Activated T-cell treated with anti-CD3 and anti-CD28 coated beads, Interleukin-2, amount 50 U/mL, for 1 hour (primary cell): Measurements from ENCODE around the gene SLC29A4.
"Not testable (repeated sequence)": the region's sequence is repeated elsewhere in the genome, so short reads cannot be mapped to it uniquely, and the experiment has no call there.

Source experiments
- DNase-seq: peaks from one replicate; pipeline ENCODE4 v3.0.0-alpha.2; 2020

SLC29A4 gene

DNA sequence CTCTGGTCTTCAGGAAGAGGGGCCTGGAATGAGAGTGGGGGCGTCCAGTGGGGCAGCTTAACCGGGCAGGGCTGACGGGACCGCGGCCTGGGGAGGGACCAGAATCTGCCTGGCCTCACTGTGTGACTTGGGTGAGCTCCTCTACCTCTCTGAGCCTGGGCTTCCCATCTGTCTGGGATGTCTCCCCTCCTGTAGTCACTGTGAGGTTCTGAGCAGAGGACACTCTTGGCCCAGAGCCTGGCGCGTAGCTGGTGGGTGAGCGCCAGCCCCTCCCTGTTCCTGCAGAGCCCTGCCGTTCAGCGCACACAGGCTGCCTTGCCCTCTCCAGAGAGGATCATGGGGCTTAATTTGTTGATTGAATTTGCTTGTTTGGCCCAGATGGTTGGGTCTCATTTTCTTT, 7.2 kb upstream of the SLC29A4 start:
- not testable (repeated sequence) for DNase-seq

DNA sequence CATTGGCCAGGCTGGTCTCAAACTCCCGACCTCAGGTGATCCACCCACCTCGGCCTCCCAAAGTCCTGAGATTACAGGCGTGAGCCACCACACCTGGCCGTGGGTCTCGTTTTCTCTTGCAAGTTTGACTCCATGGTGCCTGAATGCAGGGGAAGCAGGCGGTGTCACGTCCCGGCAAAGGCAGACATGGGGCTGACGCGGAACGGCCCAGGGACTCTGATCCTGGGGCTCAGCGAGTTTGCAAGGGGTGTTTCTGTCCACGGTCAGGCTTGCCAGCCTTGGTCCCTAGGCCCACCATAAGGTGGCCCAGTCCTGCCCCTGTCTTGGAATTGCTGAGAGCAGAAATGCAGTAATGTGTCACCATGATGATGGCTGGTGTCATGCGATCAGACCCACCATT, 6.6 kb upstream of the SLC29A4 start:
- DNase-seq, result not testable (repeated sequence)

DNA sequence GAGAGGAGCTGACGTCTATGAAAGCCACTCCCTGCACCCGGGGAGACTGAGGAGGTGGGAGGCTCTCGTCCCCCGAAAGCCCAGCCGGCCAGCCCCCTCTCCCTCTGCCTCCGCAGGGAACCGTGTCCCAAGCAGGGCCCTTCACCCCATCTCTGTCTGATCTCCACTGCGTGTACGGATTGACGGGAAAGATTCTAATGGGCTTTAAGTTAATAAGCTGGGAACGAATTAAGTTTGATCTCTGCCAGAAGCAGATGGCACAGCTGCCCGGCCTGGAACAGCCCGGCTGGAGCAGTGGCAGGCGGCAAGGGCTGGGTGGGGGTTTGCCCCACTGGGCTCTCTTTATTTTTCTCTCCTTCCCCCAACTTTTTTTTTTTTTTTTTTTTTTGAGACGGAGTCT, 6.1 kb upstream of the SLC29A4 start:
- DNase-seq, result no peak

DNA sequence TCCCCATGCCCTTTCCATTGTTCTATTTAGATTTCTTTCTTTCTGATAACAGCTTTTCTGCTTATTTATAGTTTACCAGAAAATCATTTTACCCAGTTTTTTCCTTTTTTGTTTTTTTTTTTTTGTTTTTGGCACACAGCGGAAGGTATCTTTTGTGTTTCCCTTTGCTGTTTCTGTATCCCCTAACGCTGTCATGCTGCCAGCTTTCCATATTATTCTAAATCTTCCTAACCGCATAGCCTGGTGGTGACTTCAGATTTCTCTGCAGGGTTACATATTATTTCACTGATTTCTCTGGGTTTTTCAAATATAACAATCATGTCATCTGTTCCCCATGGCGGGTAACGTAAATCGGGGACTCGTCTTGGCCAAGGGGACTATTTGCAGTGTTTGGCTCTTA, 4.0 kb upstream of the SLC29A4 start:
- DNase-seq, result no peak

DNA sequence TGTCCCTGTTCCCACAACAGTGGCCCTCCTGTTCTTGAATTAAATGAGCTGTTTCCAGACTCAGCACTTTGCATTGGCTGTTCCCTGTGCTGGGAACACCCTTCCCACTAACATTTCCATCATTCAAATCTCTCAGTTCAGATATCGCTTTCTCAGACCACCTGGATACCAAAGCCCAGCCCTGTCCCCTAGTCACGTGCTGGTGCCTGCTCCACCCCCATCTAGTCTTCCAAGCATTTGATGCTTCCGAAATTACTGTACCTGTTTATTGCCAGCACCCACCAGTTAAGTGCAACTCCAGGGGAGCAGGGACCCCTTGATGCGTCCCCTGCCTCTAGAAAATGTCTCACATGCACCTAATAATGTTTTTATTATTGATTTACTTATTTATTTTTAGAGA, 3.0 kb upstream of the SLC29A4 start:
- no peak for DNase-seq

DNA sequence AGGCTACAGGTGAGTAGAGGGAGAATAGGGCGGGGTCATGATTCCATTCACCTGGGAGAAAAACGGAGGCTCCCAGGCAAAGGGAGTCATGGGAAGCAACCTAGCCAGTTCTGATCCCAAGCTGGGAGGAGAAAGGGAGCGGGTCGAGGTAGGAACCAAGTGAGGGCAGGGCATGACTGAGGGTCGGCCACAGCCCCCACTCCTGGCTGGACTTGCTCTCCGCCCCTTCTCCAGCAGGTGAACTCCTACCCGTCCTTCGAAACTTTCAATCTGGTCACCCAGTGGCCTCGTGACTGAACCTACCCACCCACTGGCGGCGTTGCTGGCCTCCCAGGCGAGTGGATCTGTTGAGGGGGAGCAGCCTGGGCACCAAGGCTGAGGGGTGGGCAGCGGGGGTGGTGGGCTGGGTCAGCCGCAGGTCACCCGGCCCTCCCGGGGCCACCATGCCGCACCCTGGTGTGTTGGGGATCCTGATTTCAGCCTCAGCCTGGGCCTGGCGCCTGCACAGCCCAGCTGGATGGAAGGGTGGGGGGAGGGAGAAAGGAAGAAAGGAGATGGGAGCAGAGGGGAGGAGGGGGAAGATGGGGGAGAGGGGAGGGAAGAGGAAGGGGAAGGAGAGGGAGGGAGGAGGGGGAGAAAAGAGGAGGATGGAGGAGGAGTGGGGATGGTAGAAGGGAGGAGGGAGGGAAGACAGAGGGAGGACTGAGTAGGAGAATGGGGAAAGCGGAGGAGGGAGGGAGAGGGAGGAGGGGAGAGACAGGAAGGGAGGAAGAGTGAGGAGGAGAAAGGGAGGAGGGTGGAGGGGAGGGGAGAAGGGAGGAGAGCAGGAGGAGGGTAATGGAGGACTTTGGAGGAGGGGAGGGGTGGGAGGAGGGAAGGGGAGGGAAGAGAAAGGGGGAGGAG, 894 bp upstream of the SLC29A4 start:
- not testable (repeated sequence) for DNase-seq

DNA sequence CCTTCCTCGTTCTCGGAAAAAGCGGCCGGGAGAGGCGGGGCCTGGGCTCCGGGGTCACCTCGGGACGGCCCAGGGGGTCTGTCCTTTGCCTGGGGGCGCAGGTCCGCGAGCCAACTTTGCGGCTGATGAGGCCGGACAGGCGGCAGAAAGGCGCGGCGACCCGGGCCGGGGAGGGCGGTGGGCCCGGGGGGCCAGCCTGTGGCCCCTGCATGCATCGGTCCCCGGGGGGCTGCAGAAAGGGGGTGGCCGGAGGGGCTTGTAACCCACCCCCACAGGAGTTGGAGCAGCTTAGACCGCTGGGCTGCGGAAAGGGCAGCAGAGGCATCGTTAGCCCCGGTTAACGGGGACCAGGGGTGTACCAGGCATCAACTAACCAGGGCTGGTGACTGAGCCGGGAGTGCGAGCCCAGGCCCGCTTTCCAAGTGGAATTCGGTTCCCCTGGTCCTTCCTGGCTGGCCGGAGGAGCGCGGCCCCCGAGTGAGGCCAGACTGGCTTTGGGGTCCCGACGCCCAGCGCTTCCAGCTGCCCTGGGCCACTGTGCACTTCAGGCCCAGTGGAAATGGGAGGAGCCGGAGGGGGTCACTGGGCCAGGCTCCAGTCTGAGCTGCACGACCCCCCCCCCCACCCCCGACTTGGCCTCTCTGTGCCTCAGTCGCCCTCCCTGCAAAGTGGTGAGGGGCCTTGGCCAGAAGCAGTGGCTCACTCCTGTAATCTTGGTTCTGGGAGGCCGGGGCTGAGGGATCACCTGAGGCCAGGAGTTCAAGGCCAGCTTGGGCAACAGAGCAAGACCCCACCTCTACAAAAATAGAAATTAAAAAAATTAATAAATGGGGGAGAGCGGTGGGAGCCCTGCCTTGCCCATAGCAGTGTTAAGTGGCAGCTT, 919 bp downstream of the SLC29A4 start:
- DNase-seq, result no peak

DNA sequence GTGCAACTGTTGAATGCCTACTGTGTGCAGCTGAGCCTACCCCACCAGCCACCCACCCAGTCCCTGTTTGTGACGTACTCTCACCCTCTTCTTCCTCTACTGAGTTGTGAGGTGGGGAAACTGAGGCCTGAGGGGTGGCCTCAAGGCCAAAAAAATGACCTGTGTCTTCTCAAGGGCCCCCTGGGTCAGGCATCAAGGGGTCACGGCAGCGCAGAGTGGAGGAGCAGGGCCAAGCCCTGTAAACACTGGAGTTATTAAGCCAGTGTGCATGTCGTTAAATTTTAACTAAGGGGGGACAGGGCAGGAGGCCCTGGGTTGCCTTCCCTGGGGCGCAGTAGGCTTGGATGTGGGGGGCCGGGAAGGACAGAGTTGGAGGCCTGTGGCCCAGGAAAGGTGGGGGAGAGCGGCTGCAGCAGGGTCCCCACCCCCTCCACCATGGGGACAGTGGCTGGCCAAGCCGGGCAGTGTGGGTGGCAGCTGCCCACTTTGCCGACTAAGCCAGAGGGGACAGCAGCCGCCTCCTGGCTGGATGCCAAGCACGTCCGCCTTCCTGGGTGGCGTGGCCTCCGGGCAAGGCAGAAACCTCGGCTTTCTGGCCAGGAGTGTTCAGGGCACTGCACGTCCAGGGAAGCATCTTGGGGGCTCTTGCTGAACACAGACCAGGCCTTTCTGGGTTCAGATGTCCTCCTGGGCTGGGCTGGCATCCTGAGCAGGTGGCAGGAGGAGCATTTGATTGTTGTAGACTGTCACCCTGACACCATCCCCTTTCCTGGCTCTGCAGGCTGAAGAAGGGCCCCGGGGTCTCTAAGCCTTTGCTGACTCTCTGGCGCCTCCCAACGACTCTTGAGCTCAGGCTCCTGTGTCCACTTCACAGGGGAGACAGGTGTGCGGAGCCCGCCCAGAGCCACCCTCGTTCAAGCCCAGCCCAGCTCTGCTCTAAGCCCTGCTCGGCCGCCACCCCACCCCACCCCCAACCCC, 1.9 kb downstream of the SLC29A4 start:
- no peak for DNase-seq

DNA sequence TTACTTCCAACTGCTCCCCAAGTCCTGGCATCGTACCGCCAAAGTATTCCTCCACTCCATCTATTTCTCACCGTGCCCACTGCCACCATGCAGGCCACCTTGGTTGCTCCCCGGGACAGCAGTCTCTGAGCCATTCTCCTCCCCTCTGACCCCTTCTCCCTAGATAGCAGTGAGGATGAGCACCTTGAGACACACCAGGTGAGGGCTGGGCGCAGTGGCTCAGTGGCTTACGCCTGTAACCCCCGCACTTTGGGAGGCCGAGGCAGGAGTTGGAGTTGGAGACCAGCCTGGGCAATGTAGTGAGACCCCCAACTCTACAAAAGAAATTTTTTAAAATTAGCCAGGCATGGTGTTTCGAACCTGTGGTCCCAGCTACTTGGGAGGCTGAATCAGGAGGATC, 4.2 kb downstream of the SLC29A4 start:
- DNase-seq, result no peak

DNA sequence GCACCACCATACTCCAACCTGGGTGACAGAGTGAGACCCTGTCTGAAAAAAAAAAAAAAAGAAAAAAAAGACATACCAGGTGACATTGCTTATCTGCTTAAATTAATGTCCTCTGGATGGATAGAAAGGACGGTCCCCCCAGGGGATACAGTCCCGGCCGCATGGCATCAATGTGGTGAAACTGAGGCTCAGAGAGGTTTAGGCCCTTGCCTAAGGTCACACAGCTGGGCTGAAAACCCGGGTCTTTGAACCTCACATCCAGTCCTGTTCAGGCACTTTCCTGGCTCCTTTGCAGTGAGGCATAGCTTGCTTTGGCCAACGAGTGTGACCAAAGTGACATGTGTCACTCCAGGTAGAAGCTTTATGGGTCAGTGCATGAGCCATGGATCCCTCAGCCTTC, 4.6 kb downstream of the SLC29A4 start:
- DNase-seq, result not testable (repeated sequence)

DNA sequence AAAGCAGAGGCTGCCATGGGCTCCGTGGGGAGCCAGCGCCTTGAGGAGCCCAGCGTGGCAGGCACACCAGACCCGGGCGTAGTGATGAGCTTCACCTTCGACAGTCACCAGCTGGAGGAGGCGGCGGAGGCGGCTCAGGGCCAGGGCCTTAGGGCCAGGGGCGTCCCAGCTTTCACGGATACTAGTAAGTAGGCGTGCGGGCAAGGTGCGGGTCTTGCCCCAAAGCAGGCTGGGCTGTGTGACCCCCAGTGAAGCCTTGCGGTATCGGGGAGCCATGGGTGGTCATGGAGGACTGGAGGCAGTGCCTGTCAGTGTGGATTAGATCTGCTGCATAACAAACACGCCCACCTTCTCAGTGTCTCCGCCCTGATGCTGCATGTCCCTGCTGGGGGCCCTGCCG, 5.1 kb downstream of the SLC29A4 start:
- DNase-seq, result no peak

DNA sequence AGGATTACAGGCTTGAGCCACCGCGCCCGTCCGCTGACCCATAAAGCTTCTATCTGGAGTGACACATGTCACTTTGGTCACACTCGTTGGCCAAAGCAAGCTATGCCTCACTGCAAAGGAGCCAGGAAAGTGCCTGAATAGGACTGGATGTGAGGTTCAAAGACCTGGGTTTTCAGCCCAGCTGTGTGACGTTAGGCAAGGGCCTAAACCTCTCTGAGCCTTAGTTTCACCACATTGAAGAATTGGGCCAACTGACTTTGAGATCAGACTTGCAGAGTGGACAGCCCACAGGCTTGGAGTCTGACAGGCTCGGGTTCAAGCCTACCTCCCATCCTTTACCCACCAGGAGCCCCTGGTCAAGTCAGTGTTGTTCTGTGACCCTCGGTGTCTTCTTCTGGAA, 5.8 kb downstream of the SLC29A4 start:
- DNase-seq, result not testable (repeated sequence)

DNA sequence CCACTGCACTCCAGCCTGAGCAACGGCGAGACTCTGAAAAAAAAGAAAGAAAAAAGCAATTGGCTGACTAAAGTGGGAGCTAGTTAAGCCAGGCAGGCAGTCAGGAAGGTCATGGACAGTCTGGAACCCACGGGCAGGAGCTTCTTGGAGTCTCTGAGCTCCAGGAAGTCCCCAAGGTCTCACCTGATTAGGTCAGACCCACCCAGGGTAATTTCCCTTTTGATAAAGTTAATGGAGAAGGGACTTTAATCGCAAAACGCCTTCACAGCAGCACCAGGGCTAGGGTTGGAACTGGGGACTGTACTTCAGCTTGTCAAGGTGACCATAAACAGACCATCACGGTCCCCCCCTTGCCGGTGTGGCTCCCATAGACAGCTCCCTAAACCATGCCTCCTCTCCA, 6.6 kb downstream of the SLC29A4 start:
- DNase-seq, result no peak

DNA sequence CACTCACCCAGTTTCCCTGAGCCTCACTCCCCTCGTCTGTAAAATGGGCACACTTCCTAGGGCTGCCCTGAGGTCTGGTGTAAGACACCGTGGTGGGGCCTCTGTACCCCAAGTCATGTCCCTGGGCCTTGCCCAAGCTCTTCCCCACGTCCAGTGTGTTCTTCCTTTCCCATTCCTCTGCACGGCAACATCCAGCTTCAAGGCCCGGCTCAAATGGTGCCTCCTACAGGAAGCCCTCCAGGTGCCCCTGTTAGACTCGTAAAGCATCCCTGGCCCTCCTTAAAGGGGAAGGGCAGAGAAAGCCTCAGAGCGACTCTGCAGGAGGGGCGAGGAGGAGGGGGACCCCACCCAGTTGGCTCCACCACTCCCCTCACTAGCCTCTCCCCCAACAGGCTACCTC, 8.6 kb downstream of the SLC29A4 start:
- no peak for DNase-seq

DNA sequence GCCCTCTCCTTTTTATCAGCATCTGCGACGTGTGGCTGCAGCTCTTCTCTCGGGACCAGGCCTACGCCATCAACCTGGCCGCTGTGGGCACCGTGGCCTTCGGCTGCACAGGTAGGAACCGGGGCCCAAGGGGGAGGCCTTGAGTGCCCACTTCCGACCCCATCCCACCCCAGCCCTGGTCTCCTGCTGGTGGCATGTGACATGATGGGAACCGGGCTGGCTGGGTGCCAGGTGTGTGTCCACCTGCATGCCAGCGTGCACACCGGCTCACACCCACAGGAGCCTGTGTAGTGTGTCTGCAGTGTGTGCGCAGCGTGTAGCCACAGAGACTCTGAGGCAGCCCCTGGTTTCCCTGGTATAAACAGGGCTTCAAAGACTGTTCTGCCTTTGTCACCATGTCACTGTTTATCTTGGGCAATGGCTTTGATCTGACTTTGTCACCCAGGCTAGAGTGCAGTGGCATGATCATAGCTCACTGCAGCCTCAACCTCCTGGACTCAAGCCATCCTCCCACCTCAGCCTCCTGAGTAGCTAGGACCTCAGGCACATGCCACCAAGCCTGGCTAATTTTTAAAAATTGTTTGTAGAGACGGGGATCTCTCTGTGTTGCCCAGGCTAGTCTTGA, 9.1 kb downstream of the SLC29A4 start:
- DNase-seq, result not testable (repeated sequence)

DNA sequence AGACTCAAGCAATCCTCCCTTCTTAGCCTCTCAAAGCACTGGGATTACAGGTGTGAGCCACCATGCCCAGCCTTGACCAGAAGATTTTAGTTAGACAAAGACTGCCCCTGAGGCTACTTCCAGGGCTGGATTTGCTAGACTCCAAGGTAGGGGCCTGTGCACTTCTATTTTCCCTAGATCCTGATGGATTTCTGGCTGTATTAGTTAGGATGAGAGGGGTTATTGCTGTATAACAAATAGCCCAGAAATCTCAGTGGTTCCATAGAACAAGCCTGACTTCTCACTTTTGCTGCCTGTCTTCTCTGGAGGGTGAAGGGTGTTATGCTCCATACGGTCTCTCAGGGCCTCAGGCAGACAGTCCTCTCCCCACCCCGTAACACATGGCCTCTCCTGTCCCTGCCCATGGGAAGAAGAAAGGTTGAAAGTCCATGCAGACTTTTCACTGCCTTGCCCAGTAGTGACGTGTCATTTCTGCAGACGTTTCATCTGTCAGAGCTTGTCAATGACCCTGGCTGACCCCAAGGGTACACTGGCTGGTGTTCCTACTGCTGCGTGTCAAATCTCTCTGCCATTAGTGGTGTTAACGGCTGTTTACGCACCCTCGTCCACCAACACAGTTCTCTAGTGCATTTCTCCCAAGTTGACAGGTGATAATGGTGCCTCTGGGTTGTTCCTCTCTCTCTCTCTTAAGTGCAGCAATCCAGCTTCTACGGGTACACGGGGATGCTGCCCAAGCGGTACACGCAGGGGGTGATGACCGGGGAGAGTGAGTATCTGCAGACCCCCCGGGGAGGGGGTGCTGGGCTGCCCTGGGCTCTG, 11.6 kb downstream of the SLC29A4 start:
- DNase-seq, result no peak

DNA sequence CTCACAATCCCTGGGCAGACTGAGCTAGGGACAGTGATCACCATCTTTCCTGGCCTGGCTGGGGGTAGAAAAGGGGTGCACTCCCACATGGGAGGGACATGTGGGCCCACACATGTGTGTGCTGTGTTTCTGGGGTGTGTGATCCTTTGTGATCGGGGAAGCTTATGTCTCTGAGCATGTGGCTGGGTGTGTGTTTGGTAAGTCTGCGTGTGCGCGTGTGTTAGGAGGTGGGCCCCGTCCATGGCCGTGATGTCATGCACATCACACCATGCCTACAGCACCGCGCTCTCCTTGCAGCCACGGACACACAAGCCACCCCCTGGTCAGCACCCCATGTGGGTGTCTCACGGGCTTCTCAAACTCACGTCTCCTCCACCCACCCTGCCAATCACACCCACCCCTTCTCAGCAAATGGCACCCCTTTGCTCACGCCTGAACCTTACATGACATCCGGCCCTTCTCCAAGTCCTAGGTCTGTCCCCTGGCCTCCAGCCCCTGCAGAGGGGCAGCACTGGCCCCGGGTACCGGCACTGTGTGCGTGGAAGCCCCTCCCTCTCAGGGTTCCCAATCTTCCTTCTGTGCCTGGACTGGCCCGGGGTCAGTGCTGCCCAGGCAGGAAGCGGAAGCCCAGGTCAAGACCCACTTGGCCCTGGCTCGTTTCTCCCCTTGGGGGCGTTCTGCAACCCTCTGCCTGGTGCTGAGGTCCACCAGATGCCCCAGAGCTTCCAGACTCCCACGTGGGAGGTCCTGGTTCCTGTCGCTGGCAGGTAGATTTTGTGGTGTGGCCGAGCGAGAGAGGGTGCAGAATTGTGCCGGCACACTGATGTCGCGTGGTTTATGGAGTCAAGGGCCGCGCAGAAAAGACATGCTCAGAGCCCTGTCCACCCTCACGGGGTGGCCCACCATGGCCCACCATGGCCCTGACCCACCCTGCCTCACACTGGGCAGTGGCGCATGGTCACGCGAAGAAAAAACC, 12.6 kb downstream of the SLC29A4 start:
- DNase-seq, result no peak

DNA sequence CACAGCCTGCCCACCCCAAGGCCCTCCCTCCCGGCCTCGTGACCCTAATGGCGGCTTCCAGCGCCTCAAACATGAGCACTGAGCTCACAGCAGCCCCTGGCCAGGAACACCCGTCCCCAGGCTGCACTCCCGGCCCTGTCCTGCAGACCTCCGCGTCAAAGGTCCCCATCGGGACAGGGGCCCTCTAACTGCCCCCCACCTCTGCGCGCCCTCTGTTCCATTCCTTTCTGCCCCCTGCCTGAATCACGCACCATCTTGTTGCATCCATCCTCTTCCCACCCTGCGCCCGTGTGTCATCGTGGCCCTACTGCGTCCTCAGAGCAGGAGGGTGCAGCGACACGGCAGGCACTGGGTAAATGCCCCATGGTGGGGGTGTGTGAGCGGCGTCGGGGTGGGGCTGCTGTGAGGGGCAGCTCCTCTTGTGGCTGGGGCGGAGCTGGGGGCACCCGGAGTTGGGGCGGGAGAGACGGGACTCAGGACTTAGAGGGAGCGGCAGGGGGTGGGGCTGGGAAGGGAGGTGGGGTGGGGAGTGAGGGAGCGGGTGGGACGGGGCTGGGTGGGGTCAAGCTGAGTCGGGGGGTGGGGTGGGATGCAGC, 13.4 kb downstream of the SLC29A4 start:
- DNase-seq, result peak; percentile 29

DNA sequence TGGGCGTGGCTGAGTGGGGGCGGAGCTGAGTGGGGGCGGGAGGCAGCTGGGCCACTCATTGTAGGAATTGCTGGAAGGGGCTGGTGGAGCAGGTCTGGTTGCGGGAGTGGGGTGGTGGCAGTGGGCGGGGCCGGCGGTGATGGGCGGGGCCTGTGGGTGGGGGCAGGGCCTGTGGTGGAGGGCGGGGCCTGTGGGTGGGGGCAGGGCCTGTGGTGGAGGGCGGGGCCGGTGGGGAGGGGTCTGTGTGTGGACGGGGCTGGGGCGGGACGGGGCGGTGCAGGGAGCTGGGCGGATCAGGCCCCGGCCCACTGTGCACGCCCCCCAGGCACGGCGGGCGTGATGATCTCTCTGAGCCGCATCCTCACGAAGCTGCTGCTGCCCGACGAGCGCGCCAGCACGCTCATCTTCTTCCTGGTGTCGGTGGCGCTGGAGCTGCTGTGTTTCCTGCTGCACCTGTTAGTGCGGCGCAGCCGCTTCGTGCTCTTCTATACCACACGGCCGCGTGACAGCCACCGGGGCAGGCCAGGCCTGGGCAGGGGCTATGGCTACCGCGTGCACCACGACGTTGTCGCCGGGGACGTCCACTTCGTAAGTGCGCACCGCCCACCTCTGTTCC, 14.0 kb downstream of the SLC29A4 start:
- peak; percentile 74 for DNase-seq
